HepG2 (cell line): ENCODE measurements around the gene GPR6. TPM values are rescaled to one million over a fixed set of nuclear protein-coding genes. Genes with fewer than 3 reads are reported as not detected.

ENCODE experiments used
- ATAD3A ChIP-seq: sonication (generic); formaldehyde crosslinking; IDR thresholded peaks from 2 replicates; pipeline ENCODE4 v1.4.0; 2020; ENCODE audit warnings: missing genetic modification reagents
- CENPT ChIP-seq: sonication (generic); formaldehyde crosslinking; IDR thresholded peaks from 2 replicates; pipeline ENCODE4 v1.8.0; 2022; ENCODE audit warnings: low read depth, mild to moderate bottlenecking, moderate library complexity, missing genetic modification reagents
- CREB1 ChIP-seq, 2 experiments: fragments of 450-650 bp in 1 of 2; IDR thresholded peaks; 2 replicates each; pipeline ENCODE4 v1.6.1; 2016 to 2017; ENCODE audit warnings: control low read depth in 1 of 2, mild to moderate bottlenecking in 1 of 2, missing compliant biosample characterization in 1 of 2, missing genetic modification characterization in 1 of 2
- DNMT3B ChIP-seq: conservative IDR thresholded peaks from 2 replicates; pipeline ENCODE4 v1.6.1; 2016; ENCODE audit warnings: missing biosample characterization, control low read depth
- EP300 ChIP-seq, 3 experiments: sonication (generic) in 1 of 3; formaldehyde crosslinking in 1 of 3; IDR thresholded peaks; 2 replicates each; pipeline versions ENCODE4 v1.5.1 to v1.6.1; 2011 to 2020; ENCODE audit warnings: low read depth in 2 of 3, low read length in 2 of 3, borderline replicate concordance in 1 of 3, improper control_type of control experiment in 1 of 3, mild to moderate bottlenecking in 1 of 3, missing genetic modification reagents in 1 of 3, moderate library complexity in 1 of 3
- ISL2 ChIP-seq: sonication (generic); formaldehyde crosslinking; IDR thresholded peaks from 2 replicates; pipeline ENCODE4 v1.5.0; 2020; ENCODE audit warnings: missing genetic modification reagents
- KLF16 ChIP-seq, 2 experiments: sonication (generic) in 1 of 2; formaldehyde crosslinking in 1 of 2; IDR thresholded peaks; 2 replicates each; pipeline versions ENCODE4 v1.6.1 to v1.8.0; 2016 to 2023; ENCODE audit warnings: missing genetic modification reagents in 2 of 2, missing compliant biosample characterization in 1 of 2
- MEIS2 ChIP-seq: sonication (generic); formaldehyde crosslinking; IDR thresholded peaks from 2 replicates; pipeline ENCODE4 v1.9.0; 2021; ENCODE audit warnings: mild to moderate bottlenecking, missing genetic modification reagents
- MTF2 ChIP-seq: sonication (generic); formaldehyde crosslinking; IDR thresholded peaks from 2 replicates; pipeline ENCODE4 v1.5.0; 2020; ENCODE audit warnings: missing genetic modification reagents, borderline replicate concordance
- MXI1 ChIP-seq: IDR thresholded peaks from 3 replicates; pipeline ENCODE4 v1.6.1; 2012; ENCODE audit warnings: low read depth, low read length, inconsistent platforms, borderline replicate concordance
- TP53 ChIP-seq: sonication (generic); formaldehyde crosslinking; conservative IDR thresholded peaks from 2 replicates; pipeline ENCODE4 v1.4.0; 2020; ENCODE audit warnings: missing genetic modification reagents
- TRIM24 ChIP-seq: sonication (generic); formaldehyde crosslinking; IDR thresholded peaks from 2 replicates; pipeline ENCODE4 v1.8.0; 2022; ENCODE audit warnings: mild to moderate bottlenecking, missing genetic modification reagents
- ZBTB7B ChIP-seq: sonication (generic); formaldehyde crosslinking; IDR thresholded peaks from 2 replicates; pipeline ENCODE4 v1.4.0; 2020; ENCODE audit warnings: missing genetic modification reagents
- ZFAT ChIP-seq: sonication (generic); formaldehyde crosslinking; conservative IDR thresholded peaks from 2 replicates; pipeline ENCODE4 v1.8.1; 2023; ENCODE audit warnings: missing genetic modification reagents, inconsistent platforms
- ZFP62 ChIP-seq: sonication (generic); formaldehyde crosslinking; IDR thresholded peaks from 2 replicates; pipeline ENCODE4 v1.4.0; 2020; ENCODE audit warnings: missing genetic modification reagents
- ZNF101 ChIP-seq: sonication (generic); formaldehyde crosslinking; IDR thresholded peaks from 2 replicates; pipeline ENCODE4 v1.4.0; 2020; ENCODE audit warnings: mild to moderate bottlenecking, low read depth, missing genetic modification reagents, borderline replicate concordance
- ZNF143 ChIP-seq: sonication (generic); formaldehyde crosslinking; IDR thresholded peaks from 2 replicates; pipeline ENCODE4 v1.4.0; 2020; ENCODE audit warnings: missing genetic modification reagents
- ZNF160 ChIP-seq: sonication (generic); formaldehyde crosslinking; IDR thresholded peaks from 2 replicates; pipeline ENCODE4 v1.8.0; 2022; ENCODE audit warnings: mild to moderate bottlenecking, inconsistent platforms, missing genetic modification reagents
- ZNF354B ChIP-seq: sonication (generic); formaldehyde crosslinking; IDR thresholded peaks from 2 replicates; pipeline ENCODE4 v1.8.0; 2022; ENCODE audit warnings: mild to moderate bottlenecking, missing genetic modification reagents
- ZNF496 ChIP-seq: sonication (generic); formaldehyde crosslinking; IDR thresholded peaks from 2 replicates; pipeline ENCODE4 v1.8.1; 2023; ENCODE audit warnings: mild to moderate bottlenecking, moderate library complexity, missing genetic modification reagents; ENCODE audit not compliant: insufficient replicate concordance
- polyA plus RNA-seq, 8 experiments: library from polyadenylated mRNA; depleted of rRNA in 3 of 8; stranded (reverse) in 7 of 8; unstranded in 1 of 8; fragments of >200 nt; fragmentation: Illumina TruSeq in 4 of 8; extraction: Trizol in 4 of 8; gene quantifications; 2 replicates each; pipeline versions ENCODE4 v1.2.1 to v1.2.3, GENCODE V29; 2011 to 2016; ENCODE audit warnings: low read depth in 4 of 8, missing spikeins in 1 of 8, mixed read lengths in 1 of 8; ENCODE audit not compliant: insufficient read depth in 1 of 8
- total RNA-seq, 5 experiments: library from RNA; depleted of rRNA; stranded (reverse); fragments of >200 nt; fragmentation: Illumina TruSeq; extraction: Trizol; gene quantifications; 2 replicates each; pipeline ENCODE4 v1.2.3, GENCODE V29; 2016; ENCODE audit warnings: low read depth in 1 of 5
- TF ChIP-seq, protein P1 (sequence below): sonication (generic); formaldehyde crosslinking; IDR thresholded peaks from 2 replicates; pipeline ENCODE4 v1.4.0; 2020; ENCODE audit warnings: mild to moderate bottlenecking, missing genetic modification reagents
- TF ChIP-seq, protein P2 (sequence below): sonication (generic); formaldehyde crosslinking; IDR thresholded peaks from 2 replicates; pipeline ENCODE4 v1.4.0; 2020; ENCODE audit warnings: missing genetic modification reagents, borderline replicate concordance

Gene GPR6
- total and polyA plus RNA-seq, 2 of the 13 experiments (the other 11 are each of a cell fraction or from before 2014, with no cell fraction given): not detected

DNA sequence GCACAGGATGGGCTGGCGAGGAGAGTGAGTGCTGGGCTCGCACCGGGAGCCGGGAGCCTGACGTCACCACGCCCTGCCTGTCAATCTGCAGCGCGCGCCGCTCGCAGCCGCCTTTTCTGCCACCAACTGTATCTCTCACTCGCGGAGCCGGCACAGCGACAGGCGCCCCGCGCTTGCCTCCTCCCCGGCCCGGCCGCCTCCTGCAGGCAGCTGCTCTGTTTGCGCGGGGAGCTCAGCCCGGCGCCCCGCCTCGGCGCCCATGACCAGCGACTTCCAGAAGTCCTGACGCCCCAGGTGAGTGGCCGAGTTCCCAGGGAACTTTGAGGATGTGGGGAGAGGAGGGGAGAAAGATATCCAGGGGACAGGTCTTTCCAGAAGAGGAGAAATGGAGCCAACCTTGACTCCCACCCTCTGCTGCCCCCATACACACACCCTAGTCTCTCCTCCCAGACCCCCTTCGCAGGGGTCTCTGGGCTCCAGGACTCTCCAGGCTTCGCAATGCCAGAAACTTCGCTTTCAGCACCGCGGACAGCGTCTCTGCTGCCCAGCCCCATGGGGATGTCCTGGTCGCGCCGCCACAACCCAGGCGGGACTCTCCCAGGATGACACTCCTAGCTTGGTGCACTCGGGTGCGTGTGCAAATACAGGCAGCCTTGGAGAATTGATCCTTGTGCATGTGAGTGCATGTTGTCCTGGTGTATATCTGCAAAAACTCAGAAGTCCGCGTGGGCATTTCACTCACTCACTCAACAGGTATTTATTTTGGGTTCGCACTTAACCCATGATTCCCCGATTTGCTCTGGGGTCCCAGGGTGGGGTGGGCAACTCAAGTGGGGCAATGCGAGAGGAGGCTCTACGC is at the start of gene GPR6 (continued):
- TF ChIP-seq ZNF496: no peak
- TF ChIP-seq ATAD3A (CRISPR knock-in tag): no peak
- TF ChIP-seq ZNF143 (CRISPR knock-in tag): 0 out of 2 replicates have a peak, but pooled peaks have one; percentile 29
- TF ChIP-seq DNMT3B (CRISPR knock-in tag): 0 out of 2 replicates have a peak, but pooled peaks have one; percentile 19
- no peak for TF ChIP-seq EP300 (IDR thresholded peaks at IDR 0.05; ENCODE audit: low read depth in 2 of 2, low read length in 2 of 2)
- no peak for TF ChIP-seq EP300 (CRISPR knock-in tag; IDR thresholded peaks at IDR 0.05; ENCODE audit: borderline replicate concordance)
- no peak for TF ChIP-seq CENPT
- TF ChIP-seq ZNF354B (CRISPR knock-in tag): no peak
- no peak for TF ChIP-seq MTF2
- TF ChIP-seq, protein P1, sequence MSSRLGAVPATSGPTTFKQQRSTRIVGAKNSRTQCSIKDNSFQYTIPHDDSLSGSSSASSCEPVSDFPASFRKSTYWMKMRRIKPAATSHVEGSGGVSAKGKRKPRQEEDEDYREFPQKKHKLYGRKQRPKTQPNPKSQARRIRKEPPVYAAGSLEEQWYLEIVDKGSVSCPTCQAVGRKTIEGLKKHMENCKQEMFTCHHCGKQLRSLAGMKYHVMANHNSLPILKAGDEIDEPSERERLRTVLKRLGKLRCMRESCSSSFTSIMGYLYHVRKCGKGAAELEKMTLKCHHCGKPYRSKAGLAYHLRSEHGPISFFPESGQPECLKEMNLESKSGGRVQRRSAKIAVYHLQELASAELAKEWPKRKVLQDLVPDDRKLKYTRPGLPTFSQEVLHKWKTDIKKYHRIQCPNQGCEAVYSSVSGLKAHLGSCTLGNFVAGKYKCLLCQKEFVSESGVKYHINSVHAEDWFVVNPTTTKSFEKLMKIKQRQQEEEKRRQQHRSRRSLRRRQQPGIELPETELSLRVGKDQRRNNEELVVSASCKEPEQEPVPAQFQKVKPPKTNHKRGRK: no peak
- TF ChIP-seq CREB1 (IDR thresholded peaks at IDR 0.05): peak; percentile 44; the same call in 1 of the 2 replicates
- TF ChIP-seq CREB1 (CRISPR knock-in tag; IDR thresholded peaks at IDR 0.05): no peak
- TF ChIP-seq ISL2: peak; percentile 65
- TF ChIP-seq MXI1: peak; percentile 42; the same call in 1 of the 3 replicates
- no peak for TF ChIP-seq ZFP62 (CRISPR knock-in tag)
- TF ChIP-seq ZNF101 (CRISPR knock-in tag): no peak
- no peak for TF ChIP-seq ZBTB7B (CRISPR knock-in tag)
- TF ChIP-seq TP53 (CRISPR knock-in tag): 0 out of 2 replicates have a peak, but pooled peaks have one; percentile 47
- TF ChIP-seq, protein P2, sequence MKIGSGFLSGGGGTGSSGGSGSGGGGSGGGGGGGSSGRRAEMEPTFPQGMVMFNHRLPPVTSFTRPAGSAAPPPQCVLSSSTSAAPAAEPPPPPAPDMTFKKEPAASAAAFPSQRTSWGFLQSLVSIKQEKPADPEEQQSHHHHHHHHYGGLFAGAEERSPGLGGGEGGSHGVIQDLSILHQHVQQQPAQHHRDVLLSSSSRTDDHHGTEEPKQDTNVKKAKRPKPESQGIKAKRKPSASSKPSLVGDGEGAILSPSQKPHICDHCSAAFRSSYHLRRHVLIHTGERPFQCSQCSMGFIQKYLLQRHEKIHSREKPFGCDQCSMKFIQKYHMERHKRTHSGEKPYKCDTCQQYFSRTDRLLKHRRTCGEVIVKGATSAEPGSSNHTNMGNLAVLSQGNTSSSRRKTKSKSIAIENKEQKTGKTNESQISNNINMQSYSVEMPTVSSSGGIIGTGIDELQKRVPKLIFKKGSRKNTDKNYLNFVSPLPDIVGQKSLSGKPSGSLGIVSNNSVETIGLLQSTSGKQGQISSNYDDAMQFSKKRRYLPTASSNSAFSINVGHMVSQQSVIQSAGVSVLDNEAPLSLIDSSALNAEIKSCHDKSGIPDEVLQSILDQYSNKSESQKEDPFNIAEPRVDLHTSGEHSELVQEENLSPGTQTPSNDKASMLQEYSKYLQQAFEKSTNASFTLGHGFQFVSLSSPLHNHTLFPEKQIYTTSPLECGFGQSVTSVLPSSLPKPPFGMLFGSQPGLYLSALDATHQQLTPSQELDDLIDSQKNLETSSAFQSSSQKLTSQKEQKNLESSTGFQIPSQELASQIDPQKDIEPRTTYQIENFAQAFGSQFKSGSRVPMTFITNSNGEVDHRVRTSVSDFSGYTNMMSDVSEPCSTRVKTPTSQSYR: peak; percentile 36; the same call in 1 of the 2 replicates
- peak in 1 of 2 experiments; percentile 75; a peak in 1 of 4 replicates for TF ChIP-seq KLF16 (CRISPR knock-in tag; IDR thresholded peaks at IDR 0.05)
- 0 out of 2 replicates have a peak, but pooled peaks have one; percentile 34 for TF ChIP-seq ZNF160
- TF ChIP-seq TRIM24 (CRISPR knock-in tag): no peak
- TF ChIP-seq MEIS2 (CRISPR knock-in tag): peak; percentile 94
- TF ChIP-seq ZFAT: 0 out of 2 replicates have a peak, but pooled peaks have one; percentile 40
